HUES48 (cell line): Measurements from ENCODE around the gene HERC5.

Source experiments
- H3K27ac ChIP-seq: one replicate; pipeline ENCODE4 v1.7.0; 2013; ENCODE audit warnings: low read depth, low read length, inconsistent platforms
- H3K27me3 ChIP-seq: 2 replicates; pipeline ENCODE4 v1.6.1; 2013; ENCODE audit warnings: mild to moderate bottlenecking, low read length; ENCODE audit not compliant: control insufficient read depth, insufficient read depth
- H3K36me3 ChIP-seq: 2 replicates; pipeline ENCODE4 v1.6.1; 2013; ENCODE audit warnings: low read length; ENCODE audit not compliant: control insufficient read depth, insufficient read depth
- H3K4me1 ChIP-seq: 2 replicates; pipeline ENCODE4 v1.6.1; 2013; ENCODE audit warnings: mild to moderate bottlenecking, low read length; ENCODE audit not compliant: control insufficient read depth, insufficient read depth
- H3K4me3 ChIP-seq: 2 replicates; pipeline ENCODE4 v1.5.1; 2013; ENCODE audit warnings: mild to moderate bottlenecking, low read depth, low read length
- H3K9ac ChIP-seq: 2 replicates; pipeline ENCODE4 v1.6.1; 2013; ENCODE audit warnings: mild to moderate bottlenecking, low read depth, low read length, moderate library complexity
- H3K9me3 ChIP-seq: 2 replicates; pipeline ENCODE4 v1.6.1; 2013; ENCODE audit warnings: low read length; ENCODE audit not compliant: control insufficient read depth, insufficient read depth

HERC5 gene

GRCh38 chr4:88518911-88519310, 62.0 kb downstream of the HERC5 start:
- H3K27me3 ChIP-seq: no peaks in the 10 kb centered on the region
- H3K4me1 ChIP-seq: peaks cover 9% of the 10 kb centered on the region
- H3K4me3 ChIP-seq: no peak overlapping the region
- H3K9ac ChIP-seq: no peak overlapping the region
- no peaks in the 10 kb centered on the region for H3K9me3 ChIP-seq
- peaks cover 20% of the 10 kb centered on the region for H3K36me3 ChIP-seq
- H3K27ac ChIP-seq: no peak overlapping the region

DNA sequence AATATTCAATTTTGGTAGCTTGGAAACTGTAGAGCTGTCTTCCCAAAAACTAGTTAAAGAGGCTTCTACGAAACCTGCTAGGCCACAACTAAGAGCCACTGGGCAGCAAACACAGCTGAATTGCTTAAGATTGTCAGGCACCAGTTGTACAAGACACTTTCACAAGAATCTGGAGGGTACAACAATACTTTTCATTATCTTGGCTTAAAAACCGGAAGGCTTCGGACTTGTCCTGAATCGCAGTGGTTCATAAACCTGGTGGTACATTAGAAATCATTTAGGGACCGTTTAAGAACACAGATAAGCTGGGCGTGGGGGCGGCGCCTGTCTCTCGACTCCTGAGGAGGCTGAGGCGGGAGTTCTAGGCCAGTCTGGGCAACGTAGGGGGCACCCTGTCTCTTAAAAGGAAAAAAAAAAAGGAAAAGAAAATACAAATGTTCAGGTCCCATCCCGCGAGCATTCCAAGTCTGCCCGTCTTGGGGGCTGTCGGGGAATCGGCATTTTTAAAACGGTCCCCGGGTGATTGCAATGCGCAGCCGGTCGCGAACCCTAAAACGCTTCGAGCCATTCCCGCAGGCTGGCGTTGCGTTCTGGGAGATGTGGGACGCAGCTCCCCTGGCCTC, 65.9 kb downstream of the HERC5 start:
- H3K27me3 ChIP-seq: no peaks in the 10 kb centered on the region
- no peaks in the 10 kb centered on the region for H3K9me3 ChIP-seq
- H3K9ac ChIP-seq: peak overlapping the region; percentile 92
- H3K4me1 ChIP-seq: peaks cover 17% of the 10 kb centered on the region
- peak overlapping the region; percentile 92 for H3K27ac ChIP-seq
- peaks cover 20% of the 10 kb centered on the region for H3K36me3 ChIP-seq
- H3K4me3 ChIP-seq: peak overlapping the region; percentile 97

- Histone ChIP-seq H3K27me3 (no peaks in the 10 kb centered on the region), H3K9me3 (no peaks in the 10 kb centered on the region), H3K27ac (peak within 1 kb of the TSS; percentile 92), H3K4me1 (peaks cover 17% of the 10 kb centered on the region), H3K9ac (peak within 1 kb of the TSS; percentile 92), H3K4me3 (peak within 1 kb of the TSS; percentile 97), H3K36me3 (peaks cover 20% of the 10 kb centered on the region)
Observed at GRCh38 chr4:88523325-88524129, 66.6 kb downstream of the HERC5 start, which contains the start of gene PYURF. Gene PYURF (minus strand): TSS chr4:88523776. CDS start chr4:88523700, 76 bp downstream.

GRCh38 chr4:88524171-88524570, 67.3 kb downstream of the HERC5 start:
- no peak overlapping the region for H3K9ac ChIP-seq

GRCh38 chr4:88526221-88526815, 69.4 kb downstream of the HERC5 start:
- Histone ChIP-seq H3K9me3 (no peaks in the 10 kb centered on the region), H3K9ac (no peak overlapping the region), H3K27me3 (no peaks in the 10 kb centered on the region), H3K4me3 (no peak overlapping the region), H3K4me1 (peaks cover 15% of the 10 kb centered on the region), H3K27ac (no peak overlapping the region), H3K36me3 (peaks cover 6% of the 10 kb centered on the region)

More at GRCh38 chr4:88524171-88524570, 67.3 kb downstream of the HERC5 start:
- peak overlapping the region; percentile 97 for H3K4me3 ChIP-seq
- peaks cover 17% of the 10 kb centered on the region for H3K4me1 ChIP-seq
- H3K36me3 ChIP-seq: peaks cover 20% of the 10 kb centered on the region
- H3K9me3 ChIP-seq: no peaks in the 10 kb centered on the region
- peak overlapping the region; percentile 92 for H3K27ac ChIP-seq
- H3K27me3 ChIP-seq: no peaks in the 10 kb centered on the region

GRCh38 chr4:88527787-88528186, 70.9 kb downstream of the HERC5 start:
- no peak overlapping the region for H3K4me3 ChIP-seq
- no peaks in the 10 kb centered on the region for H3K27me3 ChIP-seq

DNA sequence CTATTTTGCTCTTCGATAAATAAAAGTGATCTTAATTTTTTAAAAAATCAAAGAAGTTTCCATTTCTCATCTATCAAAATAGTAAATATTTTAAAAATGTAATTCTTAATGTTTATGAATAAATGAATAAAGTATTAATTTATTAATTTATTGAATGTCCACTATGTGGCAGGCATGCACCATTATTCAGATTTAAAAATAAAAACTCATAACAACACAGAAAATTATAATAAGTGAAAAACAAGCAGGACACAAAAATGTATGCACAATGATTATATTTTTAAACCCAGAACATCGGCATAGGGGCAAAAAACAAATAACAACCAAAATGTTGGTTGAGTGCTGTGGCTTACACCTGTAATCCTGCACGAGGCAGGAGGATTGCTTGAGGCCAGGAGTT, 71.9 kb downstream of the HERC5 start:
- H3K36me3 ChIP-seq: no peaks in the 10 kb centered on the region
- no peak overlapping the region for H3K9ac ChIP-seq
- peaks cover 22% of the 10 kb centered on the region for H3K4me1 ChIP-seq
- no peaks in the 10 kb centered on the region for H3K27me3 ChIP-seq
- no peak overlapping the region for H3K4me3 ChIP-seq
- H3K27ac ChIP-seq: no peak overlapping the region
- no peaks in the 10 kb centered on the region for H3K9me3 ChIP-seq

More at GRCh38 chr4:88527787-88528186, 70.9 kb downstream of the HERC5 start:
- Histone ChIP-seq H3K4me1 (peaks cover 13% of the 10 kb centered on the region), H3K36me3 (no peaks in the 10 kb centered on the region), H3K9ac (no peak overlapping the region), H3K27ac (no peak overlapping the region), H3K9me3 (no peaks in the 10 kb centered on the region)

- no peaks in the 10 kb centered on the region for H3K27me3 ChIP-seq
- H3K4me3 ChIP-seq: peak overlapping the region; percentile 48
- no peak overlapping the region for H3K9ac ChIP-seq
- H3K4me1 ChIP-seq: peaks cover 29% of the 10 kb centered on the region
- H3K9me3 ChIP-seq: no peaks in the 10 kb centered on the region
- H3K27ac ChIP-seq: peak overlapping the region; percentile 22
- no peaks in the 10 kb centered on the region for H3K36me3 ChIP-seq
Observed at GRCh38 chr4:88531549-88531948, 74.6 kb downstream of the HERC5 start.

DNA sequence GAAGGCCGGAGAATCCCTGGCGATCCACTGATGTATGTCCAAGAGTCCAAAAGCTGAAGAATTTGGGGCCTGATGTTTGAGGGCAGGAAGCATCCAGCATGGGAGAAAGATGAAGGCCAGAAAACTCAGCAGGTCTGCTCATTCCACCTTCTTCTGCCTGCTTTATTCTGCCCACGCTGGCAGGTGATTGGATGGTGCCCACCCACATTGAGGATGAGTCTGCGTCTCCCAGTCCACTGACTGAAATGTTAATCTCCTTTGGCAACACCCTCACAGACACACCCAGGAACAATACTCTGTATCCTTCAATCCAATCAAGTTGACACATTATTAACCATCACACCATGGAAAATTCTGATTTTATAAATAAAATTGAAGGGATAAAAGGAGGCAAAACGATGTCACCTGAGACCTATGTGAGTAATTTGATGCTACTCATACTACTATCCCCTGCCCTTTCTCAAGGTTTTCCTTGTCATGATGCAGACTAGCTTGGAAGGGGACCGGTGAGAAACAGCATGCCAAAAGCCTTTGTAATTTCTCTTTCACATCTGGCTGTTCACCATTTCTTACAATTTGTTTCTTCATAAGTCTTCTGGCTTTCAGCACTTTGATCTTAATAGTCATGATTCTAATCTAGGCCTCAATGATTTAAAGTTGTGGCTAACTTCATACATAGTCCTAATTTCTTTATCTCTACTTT, 76.3 kb downstream of the HERC5 start:
- H3K27ac ChIP-seq: peak overlapping the region; percentile 97
- H3K9me3 ChIP-seq: no peaks in the 10 kb centered on the region
- H3K4me3 ChIP-seq: peak overlapping the region; percentile 48
- no peaks in the 10 kb centered on the region for H3K27me3 ChIP-seq
- H3K4me1 ChIP-seq: peaks cover 29% of the 10 kb centered on the region
- H3K36me3 ChIP-seq: no peaks in the 10 kb centered on the region
- peak overlapping the region; percentile 39; the same call in 1 of the 2 replicates for H3K9ac ChIP-seq

GRCh38 chr4:88533937-88534750, 77.2 kb downstream of the HERC5 start:
- Histone ChIP-seq H3K27ac (peak overlapping the region; percentile 97), H3K4me1 (peaks cover 29% of the 10 kb centered on the region), H3K9ac (no peak overlapping the region; the same call in 1 of the 2 replicates), H3K27me3 (no peaks in the 10 kb centered on the region), H3K4me3 (peak overlapping the region; percentile 34; the same call in 1 of the 2 replicates), H3K36me3 (no peaks in the 10 kb centered on the region), H3K9me3 (no peaks in the 10 kb centered on the region)
